Small intestine (tissue), 16 donors: Measurements from ENCODE around the gene ZNG1F. TPM values are rescaled to one million over a fixed set of nuclear protein-coding genes. Genes with fewer than 3 reads are reported as not detected.
"Not testable (repeated sequence)": the region's sequence is repeated elsewhere in the genome, so short reads cannot be mapped to it uniquely, and the experiment has no call there.

Experiments
- DNase-seq, 2 donors: peaks; one replicate each; pipeline versions ENCODE4 v3.0.0 to v3.0.0-alpha.2; 2013
- FAIRE-seq: peaks from 2 replicates; lab custom pipeline; 2012; peaks lifted over from hg19 to GRCh38; lab: Jason Lieb, UNC
- H3K27ac ChIP-seq, 3 donors: one replicate each; pipeline ENCODE4 v1.5.1; 2013; ENCODE audit warnings: low read length in 2 of 3, mild to moderate bottlenecking in 2 of 3, control low read depth in 1 of 3, inconsistent platforms in 1 of 3, low read depth in 1 of 3, moderate library complexity in 1 of 3
- H3K27me3 ChIP-seq, 3 donors: one replicate each; pipeline ENCODE4 v1.6.1; 2013; ENCODE audit warnings: low read length in 3 of 3, inconsistent platforms in 1 of 3; ENCODE audit not compliant: control insufficient read depth in 3 of 3, insufficient read depth in 3 of 3
- H3K36me3 ChIP-seq, 3 donors: one replicate each; pipeline ENCODE4 v1.6.1; 2013; ENCODE audit warnings: low read length in 3 of 3, inconsistent platforms in 1 of 3, low read depth in 1 of 3, mild to moderate bottlenecking in 1 of 3, moderate library complexity in 1 of 3; ENCODE audit not compliant: control insufficient read depth in 3 of 3, insufficient read depth in 2 of 3
- H3K4me1 ChIP-seq, 3 donors: one replicate each; pipeline ENCODE4 v1.6.1; 2013; ENCODE audit warnings: low read length in 2 of 3, inconsistent platforms in 1 of 3, low read depth in 1 of 3, mild to moderate bottlenecking in 1 of 3, moderate library complexity in 1 of 3; ENCODE audit not compliant: control insufficient read depth in 3 of 3, insufficient read depth in 2 of 3
- H3K4me3 ChIP-seq, 3 donors: one replicate each; pipeline ENCODE4 v1.5.1; 2013; ENCODE audit warnings: low read length in 3 of 3, control low read depth in 1 of 3, inconsistent platforms in 1 of 3, low read depth in 1 of 3, mild to moderate bottlenecking in 1 of 3, moderate library complexity in 1 of 3
- H3K9me3 ChIP-seq, 2 donors: one replicate each; pipeline ENCODE4 v1.6.1; 2013; ENCODE audit warnings: low read depth in 1 of 2, low read length in 1 of 2; ENCODE audit not compliant: control insufficient read depth in 2 of 2, insufficient read depth in 1 of 2
- WGBS, 3 donors: extraction: QIAGEN DNeasy Blood & Tissue Kit; methylation state at CpG; one replicate each; pipeline ENCODE4 v1.1.7; 2013; 5-methylcytosine and 5-hydroxymethylcytosine counted together
- long read RNA-seq, 10 donors: transcript quantifications; one replicate each; lab custom pipeline, GENCODE V29; 2026
- polyA plus RNA-seq, 4 donors: library from polyadenylated mRNA; stranded (reverse) in 3 of 4; unstranded in 1 of 4; fragments of 200-250 nt in 3 of 4; fragments of 120-200 nt in 1 of 4; gene quantifications; one replicate each; pipeline versions ENCODE4 v1.2.1 to v1.2.3, GENCODE V29; 2013
- donor health status: healthy with polysubstance abuse.
- donor health status: control.
- donor health status: control.
- donor health status: Bipolar disorder and iron deficiency.
- donor health status: healthy.

ZNG1F gene
- polyA plus RNA-seq = 10 to 100 TPM; 12.3 to 42.0 (median 25.6) TPM
- long read RNA-seq, donor 1, partial matches to known transcripts = 43 of 45 reads
- long read RNA-seq, donor 1, other reads (novel, unspliced or antisense) = 0 of 45 reads
- long read RNA-seq, donor 2 = 0 reads
- long read RNA-seq, donor 3, partial matches to known transcripts = 27 of 29 reads
- long read RNA-seq, donor 3, other reads (novel, unspliced or antisense) = 0 of 29 reads
- long read RNA-seq, donor 4 = 0 reads
- long read RNA-seq, donor 5, partial matches to known transcripts = 0 of 2 reads
- long read RNA-seq, donor 5, other reads (novel, unspliced or antisense) = 0 of 2 reads
- long read RNA-seq, donor 6, partial matches to known transcripts = 26 of 27 reads
- long read RNA-seq, donor 6, other reads (novel, unspliced or antisense) = 0 of 27 reads
- long read RNA-seq, donor 7, partial matches to known transcripts = 5 of 5 reads
- long read RNA-seq, donor 7, other reads (novel, unspliced or antisense) = 0 of 5 reads
- long read RNA-seq, donor 8 = 0 reads
- long read RNA-seq, donor 9 = 0 reads
- long read RNA-seq, donor 10, partial matches to known transcripts = 22 of 22 reads
- long read RNA-seq, donor 10, other reads (novel, unspliced or antisense) = 0 of 22 reads

DNA sequence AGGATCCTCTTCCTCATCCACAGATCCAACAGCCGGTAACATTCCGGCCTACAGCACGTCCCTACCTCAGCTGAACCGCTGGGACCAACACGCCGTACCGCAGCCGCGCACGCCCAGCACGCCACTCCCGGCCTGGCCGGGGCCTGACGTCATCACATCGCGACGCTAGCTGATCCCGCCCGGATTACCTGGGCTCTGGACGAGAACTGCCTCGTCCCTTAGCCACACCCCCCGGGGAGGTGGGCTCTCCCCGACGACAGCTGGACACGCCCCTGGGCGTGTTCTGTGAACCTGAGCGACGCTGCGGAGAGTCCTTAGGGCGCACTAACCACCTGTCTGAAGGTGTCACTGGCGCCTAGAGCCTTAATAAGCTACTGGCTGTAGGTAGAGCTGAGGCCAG is at the start of gene ZNG1F:
TSS of gene ZNG1F (minus strand) at position 101 of the 400 bp plus-strand sequence. CDS start at position 42, 59 bp downstream.
- not testable (repeated sequence) for H3K36me3 ChIP-seq, H3K9me3 ChIP-seq, DNase-seq, H3K4me3 ChIP-seq, H3K4me1 ChIP-seq, H3K27me3 ChIP-seq, FAIRE-seq, H3K27ac ChIP-seq
- WGBS, 3 donors = no CpG with 5 or more reads among the region's 31 CpGs

DNA sequence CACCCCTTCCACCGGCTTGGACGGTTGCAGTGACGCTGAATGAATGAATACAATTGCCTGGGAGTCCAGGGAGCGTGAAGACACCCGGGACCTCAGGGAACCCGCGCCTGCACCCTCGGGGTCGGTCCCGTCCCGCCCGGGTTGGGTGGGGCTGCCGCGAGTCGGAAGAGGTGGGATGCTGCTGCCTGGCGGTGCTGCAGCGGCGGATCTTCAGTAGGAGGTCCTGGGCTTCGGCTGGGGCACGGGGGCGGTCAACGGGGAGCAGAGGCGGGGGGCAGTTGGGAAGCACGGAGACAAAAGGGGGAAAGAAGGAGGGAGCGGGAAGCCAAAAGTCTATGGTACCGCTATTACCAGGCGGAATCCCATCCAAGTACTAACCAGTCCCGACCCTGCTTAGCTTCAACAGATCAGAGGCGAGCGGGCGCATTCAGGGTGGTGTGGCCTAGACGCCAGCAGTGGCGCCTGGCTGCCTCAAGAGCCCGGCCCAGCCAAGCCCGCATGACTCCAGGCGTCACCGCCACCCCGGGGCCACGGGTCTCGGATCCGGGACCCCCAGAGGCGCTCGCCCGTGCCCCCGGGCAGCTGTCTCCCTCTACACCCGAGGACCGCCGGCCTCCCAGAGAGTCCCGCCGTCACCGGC is 48.1 kb upstream of the ZNG1F start:
- not testable (repeated sequence) for FAIRE-seq, H3K4me1 ChIP-seq, H3K36me3 ChIP-seq, H3K27ac ChIP-seq, H3K9me3 ChIP-seq, H3K27me3 ChIP-seq, H3K4me3 ChIP-seq
- WGBS, 3 donors = 57 to 65% (median 63%) methylated on average over 40 to 51 of the region's 51 CpGs
- peak in 1 of 2 donors; percentile 31 for DNase-seq

DNA sequence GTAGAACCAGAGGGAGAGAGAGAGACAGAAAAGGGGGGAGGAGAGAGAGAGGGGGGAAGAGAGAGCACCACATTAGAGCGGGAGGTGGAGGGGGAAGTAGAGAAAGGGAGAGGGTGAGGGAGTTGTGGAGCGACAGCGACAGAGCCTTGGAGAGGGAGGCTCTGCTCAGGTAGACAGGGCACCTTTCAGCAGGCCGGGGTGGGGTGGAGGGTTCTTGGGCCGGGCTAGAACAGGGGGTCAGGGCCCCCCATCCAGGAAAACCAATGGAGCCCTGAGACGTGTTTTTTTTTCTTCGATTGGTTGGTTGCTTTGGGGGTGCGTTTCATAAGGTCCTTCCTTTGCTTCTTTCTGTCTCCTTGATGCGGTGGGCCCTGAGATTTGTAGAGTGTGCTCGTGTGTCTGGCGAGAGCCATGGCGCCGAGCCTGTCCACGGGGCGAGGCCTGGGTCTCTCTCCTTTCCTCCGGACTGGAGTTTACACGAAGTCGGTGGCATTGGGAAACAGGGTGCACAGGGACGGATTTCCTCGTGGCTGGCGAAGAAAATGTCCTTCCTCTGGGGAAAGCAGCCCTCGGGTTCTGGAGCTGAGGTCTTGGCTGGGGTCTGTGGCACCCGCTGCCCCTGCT is 47.5 kb upstream of the ZNG1F start:
- not testable (repeated sequence) for H3K27me3 ChIP-seq, H3K9me3 ChIP-seq, DNase-seq, H3K36me3 ChIP-seq, H3K27ac ChIP-seq, H3K4me1 ChIP-seq, FAIRE-seq, H3K4me3 ChIP-seq
- WGBS, 3 donors = 70 to 81% (median 79%) methylated on average over 23 of the region's 23 CpGs

DNA sequence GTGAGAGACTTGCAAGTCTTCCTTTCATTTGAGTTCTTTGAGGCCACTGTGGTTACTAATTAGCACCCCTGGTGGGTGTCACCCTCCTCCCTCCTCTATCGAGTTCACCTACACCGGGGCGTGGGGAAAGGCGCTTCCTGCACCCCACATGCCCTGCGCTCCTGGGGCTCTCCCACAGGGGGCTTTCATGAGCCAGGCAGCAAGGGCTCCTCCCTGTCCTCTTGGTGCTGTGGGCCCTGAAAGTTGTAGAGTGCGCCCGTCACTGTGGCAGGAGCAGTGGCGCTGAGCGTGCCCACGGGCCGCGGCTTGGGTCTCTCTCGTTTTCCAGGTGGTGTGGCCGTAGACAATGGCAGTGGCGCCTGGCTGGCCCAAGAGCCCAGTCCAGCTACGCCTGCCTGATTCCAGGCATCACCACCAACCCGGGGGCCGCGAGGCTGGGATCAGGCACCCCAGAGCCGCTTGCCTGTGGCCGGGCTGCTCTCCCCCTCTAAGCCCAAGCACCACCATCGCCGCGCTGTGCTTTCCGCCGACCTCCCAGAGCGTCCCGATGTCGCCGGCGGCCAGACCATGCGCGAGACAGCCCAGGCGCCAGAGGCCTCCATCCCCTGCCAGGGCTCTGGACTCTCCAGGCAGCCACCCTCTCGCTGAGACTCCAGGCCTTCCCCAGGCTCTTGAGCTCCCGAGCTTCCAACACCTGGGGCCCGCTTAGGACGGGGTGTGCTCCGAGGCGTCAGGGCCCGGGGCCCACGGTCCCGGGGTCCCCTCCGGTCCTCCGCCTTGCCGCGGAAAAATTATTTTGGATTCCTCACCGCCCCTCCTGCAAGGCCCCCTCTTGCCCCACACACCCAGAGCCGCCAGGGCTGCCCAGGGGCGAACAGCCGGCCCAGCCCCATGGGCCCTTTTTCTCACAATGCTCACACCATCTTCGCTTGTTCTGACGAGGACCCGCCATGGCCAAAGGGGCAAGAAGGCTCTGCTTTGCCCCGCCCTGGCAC is 46.0 kb upstream of the ZNG1F start:
- H3K27ac ChIP-seq = not testable (repeated sequence)

DNA sequence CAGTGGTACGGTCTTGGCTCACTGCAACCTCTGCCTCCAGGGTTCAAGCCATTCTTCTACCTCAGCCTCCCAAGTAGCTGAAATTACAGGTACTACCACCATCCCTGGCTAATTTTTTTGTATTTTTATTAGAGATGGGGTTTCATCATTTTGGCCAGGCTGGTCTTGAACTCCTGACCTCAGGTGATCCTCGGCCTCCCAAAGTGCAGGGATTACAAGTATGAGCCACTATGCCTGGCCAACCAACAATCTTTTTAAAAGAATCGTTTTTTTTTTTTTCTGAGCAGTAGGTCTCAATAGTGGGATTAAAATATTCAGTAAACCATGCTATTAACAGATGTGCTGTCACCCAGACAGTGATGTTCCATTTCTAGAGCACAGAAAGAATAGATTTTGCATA is 45.1 kb upstream of the ZNG1F start:
- H3K4me3 ChIP-seq, FAIRE-seq: not testable (repeated sequence)

More for the DNA sequence above, 46.0 kb upstream of the ZNG1F start:
- H3K4me1 ChIP-seq, H3K36me3 ChIP-seq, H3K27me3 ChIP-seq, H3K4me3 ChIP-seq, H3K9me3 ChIP-seq, FAIRE-seq: not testable (repeated sequence)
- DNase-seq = peak; percentile 8 to 19
- 64 to 80% (median 72%) methylated on average over 48 to 55 of the region's 55 CpGs for WGBS, 3 donors

DNA sequence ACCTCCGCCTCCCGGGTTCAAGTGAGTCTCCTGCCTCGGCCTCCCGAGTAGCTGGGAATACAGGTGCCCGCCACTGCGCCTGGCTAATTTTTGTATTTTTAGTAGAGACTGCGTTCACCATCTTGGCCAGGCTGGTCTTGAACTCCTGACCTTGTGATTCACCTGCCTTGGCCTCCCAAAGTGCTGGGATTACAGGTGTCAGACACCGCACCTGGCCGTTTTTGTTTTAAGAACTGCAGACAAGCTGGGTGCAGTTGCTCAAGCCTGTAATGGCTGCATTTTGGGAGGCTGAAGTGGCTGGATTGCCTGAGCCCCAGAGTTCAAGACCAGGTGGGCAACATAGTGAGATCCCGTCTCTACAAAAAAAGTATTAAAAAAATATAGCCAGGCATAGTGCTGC is 43.2 kb upstream of the ZNG1F start:
- peak in 1 of 2 donors; percentile 3 for DNase-seq
- H3K9me3 ChIP-seq = peaks cover 5 to 16% of the 10 kb centered on the region in 2 donors
- not testable (repeated sequence) for H3K27ac ChIP-seq, H3K4me1 ChIP-seq, H3K27me3 ChIP-seq, FAIRE-seq, H3K36me3 ChIP-seq, H3K4me3 ChIP-seq
- WGBS, 3 donors = 82 to 84% (median 83%) methylated on average over 10 of the region's 10 CpGs

More for the DNA sequence above, 45.1 kb upstream of the ZNG1F start:
- not testable (repeated sequence) for H3K4me1 ChIP-seq, H3K27me3 ChIP-seq, H3K27ac ChIP-seq, DNase-seq, H3K36me3 ChIP-seq
- WGBS, 3 donors = 51 to 62% (median 59%) methylated on average over 3 of the region's 3 CpGs
- peaks cover 6 to 15% of the 10 kb centered on the region in 2 donors for H3K9me3 ChIP-seq

DNA sequence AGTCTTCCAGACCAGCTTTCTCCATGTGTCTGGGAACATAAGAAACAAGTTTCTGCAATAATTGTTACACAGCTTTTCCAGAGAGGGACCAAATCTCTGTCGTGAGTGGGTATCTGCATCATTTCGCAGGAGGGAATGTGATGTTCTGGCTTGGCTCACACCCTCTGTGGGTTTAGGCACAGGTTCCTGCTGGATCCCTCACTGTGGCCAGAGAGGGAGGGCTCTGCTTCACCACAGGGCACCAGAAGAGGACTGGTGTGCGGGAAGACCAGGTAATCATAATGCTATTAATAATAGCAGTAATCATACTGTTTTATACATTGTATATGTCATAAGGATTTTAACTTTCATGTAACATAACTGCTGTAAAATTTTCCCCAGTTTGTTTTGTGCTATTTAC is 41.3 kb upstream of the ZNG1F start:
- not testable (repeated sequence) for H3K4me1 ChIP-seq, H3K27me3 ChIP-seq, H3K4me3 ChIP-seq, H3K36me3 ChIP-seq, FAIRE-seq, H3K27ac ChIP-seq
- H3K9me3 ChIP-seq = peaks cover 4 to 16% of the 10 kb centered on the region in 2 donors
- DNase-seq = peak in 1 of 2 donors; percentile 11
- WGBS, 3 donors = 64 to 71% (median 65%) methylated on average over 3 of the region's 3 CpGs
